ENCODE data around the gene CTBP2. TPM values are rescaled to one million over a fixed set of nuclear protein-coding genes. Genes with fewer than 3 reads are reported as not detected.

Gene CTBP2
- total and polyA plus RNA-seq, 2 of the 13 experiments (the other 11 are each of a cell fraction or from before 2014, with no cell fraction given): 0.08 TPM; not detected in 1

DNA sequence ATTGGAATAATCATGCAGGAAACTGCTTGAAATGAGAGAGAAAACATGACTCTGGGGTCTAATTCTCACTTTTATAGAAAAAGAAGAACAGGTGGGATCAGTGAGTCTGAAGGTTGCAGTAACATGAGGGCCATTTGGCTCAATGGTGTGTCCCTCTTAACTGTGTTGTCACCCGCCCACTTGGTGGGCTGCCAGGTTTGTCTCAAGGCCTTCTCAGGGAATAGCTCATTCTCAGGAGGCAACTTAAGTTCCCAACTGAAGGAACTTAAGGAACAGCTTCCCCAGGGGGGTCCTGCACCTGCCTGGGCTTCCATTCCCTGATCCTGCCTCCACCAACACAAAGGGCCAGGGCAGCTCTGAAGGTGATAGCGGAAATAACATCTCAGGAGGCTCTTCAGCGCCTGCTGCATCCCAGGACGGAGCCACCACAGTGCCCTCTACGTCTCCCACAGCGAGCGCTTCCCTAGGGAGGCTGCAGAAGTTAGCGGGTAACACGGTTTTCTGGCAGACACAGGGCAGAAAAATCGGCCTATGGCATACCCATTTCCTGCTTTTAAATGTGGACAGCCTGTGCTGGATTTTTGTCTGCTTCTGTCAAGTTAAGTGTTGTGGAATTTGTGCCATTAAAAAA, 129.7 kb downstream of the CTBP2 start:
- intact Hi-C loops (cut with micrococcal nuclease; ENCODE audit: unreplicated experiment) (no loop called here), in situ Hi-C loops (cut with HindIII; ENCODE audit: extremely low pct_ligation_motif_present, low pct_unique_long_range_greater_than_20kb) (no loop called here)
- Histone ChIP-seq H3K4me3 (replicated peaks in 1 of 3; ENCODE audit: insufficient read depth in 1 of 3, low read depth in 2 of 3, low read length in 3 of 3) (no peak overlapping the region), H4K20me1 (ENCODE audit: insufficient read depth, low read length) (no peaks in the 10 kb centered on the region), H2AFZ (ENCODE audit: low read length) (no peak overlapping the region), H3K9me3 (ENCODE audit: low read length) (no peaks in the 10 kb centered on the region), H3K4me2 (ENCODE audit: low read depth, low read length) (no peak overlapping the region), H3K79me2 (ENCODE audit: insufficient read depth, low read length) (no peaks in the 10 kb centered on the region), H3K9ac (ENCODE audit: insufficient read depth, low read depth, low read length) (no peak overlapping the region), H3K36me3 (replicated peaks in 1 of 2; ENCODE audit: control insufficient read depth in 1 of 2, insufficient read depth in 2 of 2, low read length in 2 of 2) (no peaks in the 10 kb centered on the region), H3K27me3 (ENCODE audit: control insufficient read depth in 1 of 2, insufficient read depth in 2 of 2, low read length in 2 of 2) (peaks cover 13 to 78% of the 10 kb centered on the region in 2 experiments; a peak in 4 of 5 replicates), H3K27ac (ENCODE audit: extremely low read length, insufficient read depth, low read length) (no peak overlapping the region), H3K4me1 (ENCODE audit: insufficient read depth, low read length) (no peaks in the 10 kb centered on the region)
- ChIA-PET CTCF (ENCODE audit: low intra/inter-chr PET ratio, low total read pairs) (no interaction called here), POLR2A (no interaction called here)
- no peak for ATAC-seq
- FAIRE-seq: no peak
- WGBS (ENCODE audit: low lambda C conversion rate): 58% methylated on average over 10 of the region's 10 CpGs
- no peak for DNase-seq (ENCODE audit: low spot score)
- no TSS peak for BruUV-seq (replicated peaks)
- TF ChIP-seq, protein P1, sequence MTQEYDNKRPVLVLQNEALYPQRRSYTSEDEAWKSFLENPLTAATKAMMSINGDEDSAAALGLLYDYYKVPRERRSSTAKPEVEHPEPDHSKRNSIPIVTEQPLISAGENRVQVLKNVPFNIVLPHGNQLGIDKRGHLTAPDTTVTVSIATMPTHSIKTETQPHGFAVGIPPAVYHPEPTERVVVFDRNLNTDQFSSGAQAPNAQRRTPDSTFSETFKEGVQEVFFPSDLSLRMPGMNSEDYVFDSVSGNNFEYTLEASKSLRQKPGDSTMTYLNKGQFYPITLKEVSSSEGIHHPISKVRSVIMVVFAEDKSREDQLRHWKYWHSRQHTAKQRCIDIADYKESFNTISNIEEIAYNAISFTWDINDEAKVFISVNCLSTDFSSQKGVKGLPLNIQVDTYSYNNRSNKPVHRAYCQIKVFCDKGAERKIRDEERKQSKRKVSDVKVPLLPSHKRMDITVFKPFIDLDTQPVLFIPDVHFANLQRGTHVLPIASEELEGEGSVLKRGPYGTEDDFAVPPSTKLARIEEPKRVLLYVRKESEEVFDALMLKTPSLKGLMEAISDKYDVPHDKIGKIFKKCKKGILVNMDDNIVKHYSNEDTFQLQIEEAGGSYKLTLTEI (CRISPR knock-in tag; conservative IDR thresholded peaks at IDR 0.05): no peak

GRCh38 chr10:125029584-125030242, 130.7 kb downstream of the CTBP2 start:
- Histone ChIP-seq H3K4me3 (replicated peaks in 1 of 3; ENCODE audit: insufficient read depth in 1 of 3, low read depth in 2 of 3, low read length in 3 of 3) (no peak overlapping the region), H3K27ac (ENCODE audit: extremely low read length, insufficient read depth, low read length) (no peak overlapping the region), H3K4me2 (ENCODE audit: low read depth, low read length) (no peak overlapping the region), H4K20me1 (ENCODE audit: insufficient read depth, low read length) (no peaks in the 10 kb centered on the region), H3K27me3 (ENCODE audit: control insufficient read depth in 1 of 2, insufficient read depth in 2 of 2, low read length in 2 of 2) (peaks cover 15 to 82% of the 10 kb centered on the region in 2 experiments; a peak in 4 of 5 replicates), H3K4me1 (ENCODE audit: insufficient read depth, low read length) (no peaks in the 10 kb centered on the region), H3K9ac (ENCODE audit: insufficient read depth, low read depth, low read length) (no peak overlapping the region), H3K79me2 (ENCODE audit: insufficient read depth, low read length) (no peaks in the 10 kb centered on the region), H2AFZ (ENCODE audit: low read length) (no peak overlapping the region), H3K9me3 (ENCODE audit: low read length) (no peaks in the 10 kb centered on the region), H3K36me3 (replicated peaks in 1 of 2; ENCODE audit: control insufficient read depth in 1 of 2, insufficient read depth in 2 of 2, low read length in 2 of 2) (no peaks in the 10 kb centered on the region)
- in situ Hi-C loops (cut with HindIII; ENCODE audit: extremely low pct_ligation_motif_present, low pct_unique_long_range_greater_than_20kb): no loop called here
- ChIA-PET POLR2A (no interaction called here), CTCF (ENCODE audit: low intra/inter-chr PET ratio, low total read pairs) (no interaction called here)
- FAIRE-seq (no peak), ATAC-seq (no peak), DNase-seq (ENCODE audit: low spot score) (no peak)
- intact Hi-C loops (cut with micrococcal nuclease; ENCODE audit: unreplicated experiment): no loop called here
- WGBS (ENCODE audit: low lambda C conversion rate): 33% methylated on average over 7 of the region's 7 CpGs
- no TSS peak for BruUV-seq (replicated peaks)
- TF ChIP-seq KDM5A (IDR thresholded peaks at IDR 0.05; ENCODE audit: borderline replicate concordance, low read length): no peak

Data from HepG2 (cell line).